ENCODE results near the gene CHCT1.
"Not testable (repeated sequence)": the region's sequence is repeated elsewhere in the genome, so short reads cannot be mapped to it uniquely, and the experiment has no call there.

DNA sequence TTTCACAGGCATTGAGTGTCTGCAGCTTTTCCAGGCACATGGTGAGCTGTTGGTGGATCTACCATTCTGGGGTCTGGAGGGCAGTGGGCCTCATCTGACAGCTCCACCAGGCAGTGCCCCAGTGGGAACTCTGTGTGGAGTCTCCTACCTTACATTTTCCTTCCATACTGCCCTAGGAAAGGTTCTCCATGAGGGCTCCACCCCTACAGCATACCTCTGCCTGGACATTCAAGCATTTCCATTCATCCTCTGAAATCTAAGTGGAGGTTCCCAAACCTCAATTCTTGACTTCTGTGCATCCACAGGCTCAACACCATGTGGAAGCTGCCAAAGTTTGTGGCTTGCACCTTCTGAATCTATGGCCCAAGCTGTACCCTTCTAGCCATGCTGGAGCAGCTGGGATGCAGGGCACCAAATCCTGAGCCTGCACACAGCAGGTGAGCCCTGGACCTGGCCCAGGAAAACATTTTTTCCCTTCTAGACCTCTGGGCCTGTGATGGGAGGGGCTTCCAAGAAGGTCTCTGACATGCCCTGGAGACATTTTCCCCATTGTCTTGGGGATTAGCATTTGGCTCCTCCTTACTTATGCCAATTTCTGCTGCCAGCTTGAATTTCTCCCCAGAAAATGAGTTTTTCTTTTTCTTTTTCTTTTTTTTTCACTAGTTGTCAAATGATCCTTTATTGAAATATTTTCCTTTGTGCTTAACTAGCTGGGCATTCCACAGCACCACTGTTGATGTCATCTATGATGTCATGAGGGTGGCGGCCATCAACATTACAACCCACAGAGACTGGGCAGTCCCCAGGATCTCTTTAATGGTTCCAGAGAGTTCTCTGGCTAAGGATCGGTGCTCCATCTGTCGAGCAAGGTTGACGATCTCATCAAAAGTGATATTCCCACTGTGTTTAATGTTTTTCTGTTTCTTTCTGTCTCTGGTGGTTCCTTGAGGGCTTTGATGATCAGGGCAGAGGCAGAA is 11.0 kb downstream of the CHCT1 start:
- TF ChIP-seq, protein P1, sequence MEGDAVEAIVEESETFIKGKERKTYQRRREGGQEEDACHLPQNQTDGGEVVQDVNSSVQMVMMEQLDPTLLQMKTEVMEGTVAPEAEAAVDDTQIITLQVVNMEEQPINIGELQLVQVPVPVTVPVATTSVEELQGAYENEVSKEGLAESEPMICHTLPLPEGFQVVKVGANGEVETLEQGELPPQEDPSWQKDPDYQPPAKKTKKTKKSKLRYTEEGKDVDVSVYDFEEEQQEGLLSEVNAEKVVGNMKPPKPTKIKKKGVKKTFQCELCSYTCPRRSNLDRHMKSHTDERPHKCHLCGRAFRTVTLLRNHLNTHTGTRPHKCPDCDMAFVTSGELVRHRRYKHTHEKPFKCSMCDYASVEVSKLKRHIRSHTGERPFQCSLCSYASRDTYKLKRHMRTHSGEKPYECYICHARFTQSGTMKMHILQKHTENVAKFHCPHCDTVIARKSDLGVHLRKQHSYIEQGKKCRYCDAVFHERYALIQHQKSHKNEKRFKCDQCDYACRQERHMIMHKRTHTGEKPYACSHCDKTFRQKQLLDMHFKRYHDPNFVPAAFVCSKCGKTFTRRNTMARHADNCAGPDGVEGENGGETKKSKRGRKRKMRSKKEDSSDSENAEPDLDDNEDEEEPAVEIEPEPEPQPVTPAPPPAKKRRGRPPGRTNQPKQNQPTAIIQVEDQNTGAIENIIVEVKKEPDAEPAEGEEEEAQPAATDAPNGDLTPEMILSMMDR (optimal IDR thresholded peaks at IDR 0.05 in 1 of 3, IDR thresholded peaks at IDR 0.05 in 1 of 3, conservative IDR thresholded peaks at IDR 0.05 in 1 of 3; ENCODE audit: extremely low read depth in 1 of 3, insufficient read depth in 2 of 3, low read length in 3 of 3) = not testable (repeated sequence)
- not testable (repeated sequence) for TF ChIP-seq EZH2 (IDR thresholded peaks at IDR 0.05; ENCODE audit: low read length)

All from keratinocyte (primary cell).